ENCODE data around the gene GDPD5.

The GDPD5 gene

DNA sequence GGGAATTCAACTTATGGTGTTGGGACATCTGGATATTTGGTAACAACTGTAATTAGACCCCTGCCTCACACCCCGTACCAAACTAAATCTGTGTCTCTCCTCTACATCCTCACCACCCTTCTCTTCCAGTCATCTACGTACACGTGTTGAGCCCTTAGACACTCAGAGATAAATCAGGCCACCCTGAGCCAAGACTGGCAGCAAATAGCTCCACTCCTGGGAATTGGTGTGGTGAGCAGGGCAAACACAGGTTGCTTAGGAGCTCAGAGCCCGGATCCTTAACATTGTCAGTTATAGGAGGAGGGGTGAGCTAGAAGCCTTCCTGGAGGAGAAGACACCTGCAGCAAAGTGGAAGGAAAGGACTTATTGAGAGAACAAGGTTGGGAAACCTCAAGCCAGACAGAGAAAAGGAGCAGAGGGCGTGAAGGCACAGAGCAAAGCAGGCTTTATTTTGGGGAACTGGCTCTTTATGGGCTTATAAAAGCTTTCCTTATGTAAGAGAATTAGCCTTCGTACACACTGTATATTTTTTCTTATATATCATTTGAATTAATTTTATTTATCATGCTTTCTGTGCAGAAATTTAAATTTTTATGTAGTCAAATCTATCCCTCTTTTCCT, 55.8 kb downstream of the GDPD5 start:
- no peak for DNase-seq

DNA sequence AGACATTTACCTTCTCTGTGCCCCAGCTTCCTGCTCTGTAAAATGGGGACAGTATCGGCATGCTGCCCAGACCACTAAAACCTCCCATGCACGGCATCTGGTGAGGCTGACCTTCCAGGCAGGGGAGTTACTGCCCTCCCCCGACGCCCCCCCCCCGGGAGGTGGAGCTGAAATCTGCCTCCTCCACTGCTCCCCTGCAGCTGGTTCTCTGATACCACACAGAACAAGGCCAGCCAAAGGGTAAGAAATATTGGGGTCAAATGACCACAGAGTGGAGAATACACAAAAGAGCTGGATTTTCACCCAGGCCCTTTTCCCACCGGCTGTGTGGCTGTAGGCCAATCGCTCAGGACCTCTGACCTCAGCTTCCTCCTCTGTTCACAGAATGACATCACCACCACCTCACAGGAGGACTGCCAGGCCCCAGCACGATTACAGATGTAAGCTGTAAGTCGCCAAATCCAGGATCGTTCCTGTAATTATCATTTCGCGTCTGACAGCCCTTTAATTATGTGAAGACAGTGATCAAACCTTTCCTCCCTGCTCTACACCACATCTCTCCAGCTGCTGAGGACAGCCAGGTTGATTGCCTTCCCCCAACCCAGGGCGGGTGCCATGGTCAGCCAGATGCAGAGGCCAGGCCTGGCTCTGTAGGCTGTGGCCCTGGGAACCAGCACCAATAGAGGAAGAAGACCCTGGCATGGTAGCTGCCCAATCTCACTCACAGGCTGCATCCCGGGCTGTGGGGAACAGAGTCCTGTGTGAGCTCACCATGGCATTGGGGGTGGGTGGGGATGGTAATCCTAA, 57.0 kb downstream of the GDPD5 start:
- no peak for DNase-seq

DNA sequence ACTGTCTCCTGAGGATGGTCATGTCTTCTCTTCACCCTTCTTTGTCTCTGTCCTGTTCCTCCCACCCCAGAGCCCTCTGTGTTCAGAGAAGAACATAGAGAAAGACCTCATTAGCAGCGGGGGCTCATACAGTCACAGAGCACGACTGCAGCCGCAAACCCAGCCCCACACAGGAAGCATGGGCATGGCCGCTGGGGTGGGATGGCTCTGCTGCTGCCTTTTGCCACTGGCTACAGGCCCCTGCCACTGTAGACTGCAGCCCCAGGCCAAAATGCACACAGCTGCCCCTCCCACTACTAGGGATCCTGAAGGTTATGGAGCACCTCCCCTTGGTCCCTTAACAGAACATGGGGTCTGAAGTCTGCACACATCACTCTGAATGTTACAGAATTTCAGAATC, 57.9 kb downstream of the GDPD5 start:
- no peak for DNase-seq

DNA sequence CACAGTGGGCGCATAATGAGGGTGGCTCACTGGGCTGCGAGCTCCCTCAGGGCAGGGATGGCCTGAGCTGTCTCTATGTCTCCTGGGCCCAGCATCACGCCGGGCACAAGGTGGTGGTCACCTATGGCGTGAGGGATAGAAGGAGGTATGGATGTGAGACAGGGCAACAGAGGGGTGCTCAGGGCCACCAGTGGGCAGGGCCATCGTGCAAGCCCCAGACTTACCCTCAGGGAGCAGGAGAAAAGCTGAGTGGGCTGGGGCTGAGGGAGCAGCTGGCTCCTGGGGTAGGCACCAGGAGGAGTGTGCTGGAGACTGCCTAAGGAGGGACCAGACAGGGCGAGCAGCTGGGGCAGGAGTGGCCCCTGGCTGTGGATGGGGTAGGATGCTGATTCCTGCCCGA, 58.4 kb downstream of the GDPD5 start:
- no peak for DNase-seq

DNA sequence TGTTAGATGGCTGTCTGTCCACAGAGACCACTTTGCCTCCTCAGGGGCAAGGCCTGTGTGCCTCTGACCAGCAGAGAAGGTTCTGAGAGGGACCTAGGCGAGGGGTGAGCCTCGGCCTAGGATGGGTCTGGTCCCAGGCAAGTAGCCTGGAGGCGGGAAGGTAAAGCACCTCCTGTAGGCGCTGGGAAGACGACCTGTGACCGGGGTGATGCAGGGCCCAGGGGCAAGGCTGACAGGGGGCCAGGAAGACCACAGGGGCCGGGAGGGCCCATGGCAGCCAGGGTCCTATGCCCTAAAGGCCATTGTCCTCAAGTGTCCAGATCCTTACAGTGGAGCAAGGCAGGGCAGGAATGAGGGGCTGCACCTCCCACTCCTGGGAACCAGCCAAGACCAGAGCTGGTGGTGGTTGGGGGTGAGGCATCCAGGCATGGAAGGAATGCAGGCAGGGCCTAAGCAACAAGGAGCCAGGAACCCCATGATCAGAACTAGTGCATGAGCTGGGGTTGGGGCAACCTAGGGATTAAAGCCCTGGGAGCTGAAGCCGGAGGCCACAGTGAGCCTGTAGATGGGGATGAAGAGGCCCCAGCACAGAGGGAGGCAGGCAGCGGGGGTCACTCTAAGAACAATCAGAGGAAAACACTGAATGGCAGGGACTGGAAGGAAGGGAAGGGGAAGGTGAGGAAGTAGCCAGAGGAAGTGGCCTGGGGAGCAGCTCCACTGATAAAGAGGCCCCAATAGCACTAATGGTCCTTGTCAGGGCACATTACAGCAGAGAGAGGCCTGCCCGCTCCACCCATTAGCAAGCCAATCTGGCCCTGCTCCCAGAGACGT, 59.8 kb downstream of the GDPD5 start:
- DNase-seq, result no peak

DNA sequence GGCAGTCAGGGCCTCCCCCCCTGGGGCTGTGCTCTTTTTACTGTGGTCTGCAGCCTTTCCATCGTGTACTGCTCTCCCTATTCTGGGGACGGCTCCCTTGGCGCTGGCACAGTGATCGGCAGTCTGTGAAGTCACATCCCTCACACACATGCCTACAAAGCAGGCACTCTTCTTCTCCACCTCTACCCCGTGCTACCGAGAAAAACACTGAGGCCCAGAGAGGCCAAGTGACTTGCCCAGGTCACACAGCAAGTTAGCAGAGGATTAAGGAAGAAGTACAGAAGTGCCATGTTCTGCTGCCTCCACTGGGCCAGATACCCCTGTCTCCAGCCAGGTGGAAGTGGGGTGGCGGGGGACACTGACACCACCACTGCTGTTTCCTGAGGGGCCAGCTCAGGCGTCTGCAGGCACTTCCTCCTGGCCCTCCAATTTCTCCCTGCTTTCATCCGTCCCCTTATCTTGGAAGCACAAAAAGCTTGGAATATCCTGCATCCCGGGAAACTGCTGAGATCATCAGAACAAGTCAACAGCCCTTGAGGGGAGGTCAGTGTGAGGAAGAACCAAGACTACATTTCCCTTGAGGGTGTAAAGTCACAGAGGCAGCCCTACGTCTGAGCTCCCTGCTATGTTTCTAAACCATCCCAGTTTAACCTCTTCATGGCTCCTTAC, 62.5 kb downstream of the GDPD5 start:
- no peak for DNase-seq

DNA sequence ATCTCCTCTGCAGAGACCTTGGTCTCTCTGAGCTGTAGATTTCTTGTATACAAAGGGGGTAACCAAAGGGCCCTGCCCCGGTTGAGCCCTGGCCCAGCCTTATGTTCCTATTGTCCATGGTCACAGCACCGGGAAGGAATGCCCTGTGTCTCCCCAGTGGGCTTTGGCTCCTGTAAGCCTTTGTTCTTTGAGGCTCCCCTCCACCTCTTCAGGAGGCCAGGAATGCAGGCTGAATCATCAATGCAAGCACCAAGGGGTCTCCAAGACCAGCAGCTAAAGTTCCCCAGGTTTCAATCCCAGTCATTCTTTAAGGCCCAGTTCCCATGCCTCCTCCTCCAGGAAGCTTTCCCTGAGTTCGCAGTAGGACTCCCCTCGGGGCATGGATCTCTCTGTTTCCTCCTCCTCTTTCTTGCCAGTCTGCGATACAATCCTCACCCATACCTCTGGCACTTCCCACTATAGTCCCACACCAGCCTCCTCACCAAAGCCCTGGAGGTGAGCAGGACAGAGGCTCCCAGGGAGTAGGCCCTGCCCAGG, 63.6 kb downstream of the GDPD5 start:
- no peak for DNase-seq

DNA sequence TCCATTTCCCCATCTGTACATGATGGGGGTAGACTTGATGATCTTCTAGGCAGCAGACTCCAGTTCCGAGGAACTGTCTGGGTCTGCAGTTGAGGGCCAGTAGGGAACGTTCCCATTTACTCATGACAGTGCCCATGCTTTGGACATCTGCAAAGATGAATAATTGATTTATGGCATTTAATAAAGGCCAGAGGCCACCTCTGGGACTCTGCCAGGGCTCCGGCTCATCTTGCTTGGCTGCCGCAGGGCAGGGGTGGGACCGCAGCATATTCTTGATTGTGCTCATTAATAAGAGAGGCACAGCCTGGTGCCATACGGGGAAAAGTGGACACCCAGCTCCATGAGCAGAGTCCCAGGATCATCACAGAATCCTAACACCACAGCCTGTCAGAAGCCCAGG, 64.6 kb downstream of the GDPD5 start:
- DNase-seq, result no peak

DNA sequence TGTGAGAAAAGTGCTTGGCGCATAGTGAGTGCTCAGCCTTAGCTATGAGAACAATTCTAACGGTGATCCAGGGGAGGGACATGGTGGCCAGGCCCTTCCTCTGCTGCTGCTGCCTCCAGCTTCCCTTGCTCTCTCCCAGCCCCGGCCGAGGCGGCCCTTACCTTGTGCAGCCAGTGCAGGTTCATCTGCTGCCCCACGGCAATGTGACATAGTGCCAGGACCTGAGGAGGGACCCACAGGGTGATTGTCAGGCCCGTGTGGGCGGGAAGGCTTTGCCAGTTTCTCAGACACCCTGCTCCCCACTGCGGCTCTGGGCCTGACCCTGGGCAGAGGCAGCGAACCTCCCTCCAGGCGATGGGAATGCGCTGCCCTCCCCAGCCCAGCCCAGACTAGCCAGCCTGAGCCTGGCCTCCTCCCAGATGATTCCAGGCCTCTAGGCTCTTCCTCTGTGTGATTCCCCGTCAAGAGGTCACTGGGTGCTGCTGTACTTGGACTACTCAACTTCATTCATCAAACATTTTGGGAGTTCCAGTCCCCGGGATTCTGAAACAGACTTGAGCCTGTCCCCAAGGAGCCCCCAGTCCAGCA, 69.1 kb downstream of the GDPD5 start:
- DNase-seq, result no peak

DNA sequence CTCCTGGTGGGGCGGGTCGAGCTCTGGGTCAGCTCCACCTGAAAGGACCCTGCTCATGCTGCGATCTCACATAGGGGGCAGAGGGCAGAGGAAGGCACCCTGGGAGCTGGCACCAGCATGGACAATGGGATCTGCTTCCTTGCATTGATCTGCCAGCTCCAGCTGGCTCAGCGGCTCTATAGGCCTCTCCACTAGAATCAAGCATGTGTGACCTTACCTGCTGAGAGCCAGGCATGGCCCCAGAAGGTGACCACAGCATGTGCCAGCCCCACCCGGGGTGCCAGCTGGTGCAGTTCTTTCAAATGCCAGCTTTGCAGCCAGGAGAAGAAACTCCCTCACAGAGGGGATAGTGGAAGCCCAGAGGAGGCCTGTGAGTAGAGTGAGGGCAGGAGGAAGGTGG, 70.8 kb downstream of the GDPD5 start:
- DNase-seq, result no peak

DNA sequence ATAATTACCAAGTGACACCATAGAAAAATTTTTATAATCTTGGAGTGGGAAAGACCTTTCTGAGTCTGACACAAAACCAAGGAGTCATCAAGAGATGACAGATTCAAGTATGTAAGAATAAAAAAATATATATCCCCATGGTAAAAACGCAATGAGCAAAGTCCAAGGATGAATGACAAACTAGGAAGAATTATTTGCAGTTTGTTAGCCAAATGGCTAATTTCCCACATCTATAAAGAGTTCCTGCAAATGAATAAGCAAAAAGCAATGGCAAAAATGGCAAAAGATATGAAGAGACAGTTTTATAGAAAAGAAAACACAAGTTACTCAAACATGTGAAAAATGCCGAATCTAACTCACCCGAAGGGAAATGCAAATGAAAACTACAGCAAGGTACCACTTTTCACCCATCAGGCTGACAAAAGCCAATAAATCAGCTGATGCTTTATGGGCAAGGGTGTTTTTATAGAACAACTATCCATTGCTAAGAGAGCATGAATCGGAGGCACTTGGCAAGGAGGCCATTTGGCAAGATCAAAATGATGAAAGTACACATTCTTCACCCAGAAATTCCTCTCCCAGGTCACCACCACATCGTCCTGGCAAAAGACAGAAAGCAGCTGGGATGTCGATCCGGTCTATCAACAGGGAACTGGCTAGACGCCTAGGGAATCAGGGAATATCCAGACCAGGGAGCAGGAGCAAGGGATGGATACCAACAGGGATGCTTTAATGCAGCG, 71.7 kb downstream of the GDPD5 start:
- DNase-seq, result no peak

DNA sequence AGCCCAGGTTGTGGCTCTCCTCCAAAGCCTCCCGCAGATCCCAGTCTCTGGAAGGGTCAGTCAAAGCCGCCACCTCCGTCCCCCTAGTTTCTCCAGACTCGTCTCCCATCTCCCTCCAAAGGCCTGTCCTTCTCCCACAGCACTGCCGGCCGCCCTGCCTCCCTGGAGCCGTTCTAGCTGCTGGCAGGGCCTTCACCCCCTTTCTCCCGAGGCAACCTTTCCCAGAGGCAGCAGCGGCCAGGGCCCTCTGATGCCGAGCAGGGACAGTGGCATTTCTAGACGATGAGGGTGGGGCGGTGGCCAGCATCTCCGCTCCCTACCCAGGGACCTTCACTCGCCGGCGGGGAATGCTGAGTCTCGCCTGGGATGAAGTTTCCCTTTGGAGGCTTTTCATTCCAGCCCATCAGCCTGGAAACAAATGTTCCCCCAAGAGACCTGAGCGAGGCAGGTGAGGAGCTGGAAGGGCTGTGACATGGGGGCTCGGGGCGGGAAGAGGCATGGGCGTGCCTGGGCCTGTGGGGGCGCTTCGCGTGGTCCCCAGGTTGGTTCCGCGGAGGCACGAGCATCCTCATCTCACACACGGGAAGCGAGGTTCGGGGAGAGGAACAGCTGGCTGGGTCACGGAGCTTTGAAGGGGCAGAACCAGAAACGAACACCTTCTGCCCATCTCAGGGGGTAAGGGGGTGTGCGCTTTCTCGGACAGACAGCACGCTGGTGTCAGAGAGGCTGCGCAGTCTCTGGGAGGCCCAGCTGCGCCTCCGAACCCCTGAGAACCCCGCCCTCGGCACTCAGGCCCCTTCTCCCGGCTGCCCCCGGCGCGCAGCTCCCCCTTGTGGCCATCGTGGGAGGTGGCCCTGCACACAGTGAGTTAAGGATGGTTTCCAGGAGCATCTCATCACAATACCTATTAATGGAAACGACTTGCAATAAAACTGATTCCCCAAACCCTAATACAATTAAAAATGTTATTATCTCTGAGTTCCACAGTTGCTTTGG, 74.6 kb downstream of the GDPD5 start:
- DNase-seq, result no peak

DNA sequence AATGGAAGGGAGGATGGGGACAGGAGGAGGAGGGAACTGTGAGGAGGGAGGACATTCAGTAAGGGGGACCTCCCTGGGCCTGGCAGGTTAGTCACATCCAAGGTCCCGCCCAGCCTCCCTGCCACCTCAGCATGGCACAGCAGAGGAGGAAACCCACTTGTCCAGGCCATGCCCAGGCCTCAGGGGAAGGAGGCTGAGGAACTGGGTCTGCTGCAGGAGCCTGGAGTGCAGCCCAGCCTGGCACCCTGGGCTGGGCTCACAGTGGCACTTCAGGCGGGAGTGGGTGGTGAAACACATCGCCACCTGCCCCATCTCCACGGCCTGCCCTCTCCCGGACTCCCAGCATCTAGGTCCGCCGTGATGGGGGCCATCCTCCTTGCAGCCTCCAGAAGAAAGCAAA, 75.5 kb downstream of the GDPD5 start:
- no peak for DNase-seq

DNA sequence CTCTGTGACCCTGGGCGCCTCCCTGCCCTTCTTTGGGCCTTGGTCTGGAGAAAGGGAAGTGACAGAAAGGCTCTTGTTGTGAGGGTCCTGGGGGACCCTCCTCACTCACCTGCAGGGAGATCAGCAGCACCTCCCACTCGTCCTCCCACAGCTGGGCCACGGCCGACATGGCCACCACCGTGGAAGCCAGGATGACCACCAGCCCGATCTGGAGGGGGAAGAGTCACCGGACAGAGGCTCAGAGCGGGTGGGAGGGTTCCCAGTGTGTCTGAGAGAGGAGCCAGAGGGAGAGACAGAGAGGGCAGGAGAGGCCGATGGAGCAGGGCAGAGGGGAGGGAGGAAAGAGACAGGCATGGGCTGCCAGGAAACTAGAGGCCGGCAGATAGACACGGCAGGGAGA, 76.0 kb downstream of the GDPD5 start:
- no peak for DNase-seq

DNA sequence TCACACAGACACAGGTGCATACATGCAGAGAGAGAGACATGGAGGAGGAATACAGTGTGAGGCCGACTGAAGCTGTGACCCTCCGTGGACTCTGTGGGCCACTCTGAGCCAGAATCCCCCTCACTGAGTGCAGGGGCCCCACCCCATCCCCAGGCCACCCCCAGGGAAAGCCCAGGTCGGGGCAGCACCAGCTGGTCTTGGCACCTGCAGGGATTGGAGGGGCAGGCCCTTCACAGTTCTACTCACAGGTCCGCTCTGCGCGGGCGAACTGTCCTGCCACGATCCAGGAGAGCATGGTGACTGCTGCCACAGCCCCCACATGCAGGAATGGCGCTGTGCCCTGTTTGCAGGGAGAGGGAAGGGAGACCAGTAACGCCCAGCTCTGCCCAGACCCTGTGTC, 76.5 kb downstream of the GDPD5 start:
- no peak for DNase-seq

DNA sequence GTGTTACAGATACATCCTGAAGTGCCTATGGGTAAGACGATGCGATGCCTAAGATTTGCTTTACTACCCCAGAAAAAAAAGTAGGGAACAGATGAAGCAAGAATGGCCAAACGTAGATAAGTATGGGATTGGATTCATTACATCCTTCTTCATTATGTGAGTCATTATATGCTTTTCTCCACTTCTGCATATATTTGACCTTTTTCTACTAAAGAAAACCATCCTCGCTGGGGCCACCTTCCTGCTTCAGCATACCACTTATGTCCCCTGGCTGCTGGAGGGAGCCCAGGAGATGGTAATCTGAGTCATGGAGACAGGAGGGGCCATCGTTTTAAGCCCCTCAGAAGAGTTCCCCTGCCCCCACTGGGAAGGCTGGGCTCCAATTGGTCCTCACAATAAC, 78.3 kb downstream of the GDPD5 start:
- DNase-seq, result no peak

DNA sequence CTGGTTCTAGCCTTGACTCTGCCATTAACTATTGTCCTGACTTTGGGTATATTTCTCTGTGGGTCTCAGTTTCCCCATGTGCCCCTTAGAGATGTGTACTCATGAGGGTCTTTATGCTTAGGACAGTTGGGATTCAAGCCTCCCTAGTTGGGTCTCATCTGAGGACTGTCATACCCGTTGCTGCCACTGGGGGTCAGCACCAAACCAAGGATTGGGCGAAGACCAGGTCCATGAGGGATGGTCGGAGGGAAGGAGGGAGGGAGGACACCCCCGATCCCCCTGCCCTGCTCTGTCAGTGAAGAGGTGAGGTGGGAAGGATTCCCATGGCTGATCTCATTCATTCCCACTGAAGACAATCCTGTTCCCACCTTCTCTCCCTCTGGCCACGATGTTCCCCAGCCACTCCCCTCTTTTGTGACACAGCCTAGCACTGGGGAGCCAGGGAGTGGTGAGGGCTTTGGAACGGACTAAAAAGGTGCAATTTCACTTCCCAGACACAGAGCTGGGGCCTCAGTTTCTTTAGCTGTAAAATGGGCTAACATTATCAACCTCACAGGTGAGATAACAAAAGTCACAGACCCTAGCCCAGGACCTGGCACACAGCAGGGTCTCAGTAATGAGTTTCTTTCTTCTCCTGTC, 80.3 kb downstream of the GDPD5 start:
- no peak for DNase-seq

DNA sequence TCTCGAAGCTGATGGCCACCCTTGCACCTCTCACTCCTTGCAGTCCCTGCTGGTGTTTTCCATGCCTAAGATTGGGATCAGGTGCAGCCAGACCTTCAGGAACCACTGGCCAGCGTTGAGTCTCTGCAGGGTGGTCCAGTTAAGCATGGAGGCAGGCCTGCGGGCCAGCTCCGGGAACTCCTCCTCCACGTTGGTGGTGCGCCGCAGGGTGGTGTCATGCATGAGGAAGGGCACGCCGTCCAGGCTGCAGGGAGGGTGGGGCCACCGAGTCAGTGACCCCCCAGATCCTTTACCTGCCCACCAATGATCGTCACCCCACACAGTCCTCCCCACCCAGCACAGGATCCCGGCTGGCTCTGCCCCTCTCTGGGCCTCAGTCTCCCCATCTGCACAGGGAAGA, 82.7 kb downstream of the GDPD5 start:
- no peak for DNase-seq

DNA sequence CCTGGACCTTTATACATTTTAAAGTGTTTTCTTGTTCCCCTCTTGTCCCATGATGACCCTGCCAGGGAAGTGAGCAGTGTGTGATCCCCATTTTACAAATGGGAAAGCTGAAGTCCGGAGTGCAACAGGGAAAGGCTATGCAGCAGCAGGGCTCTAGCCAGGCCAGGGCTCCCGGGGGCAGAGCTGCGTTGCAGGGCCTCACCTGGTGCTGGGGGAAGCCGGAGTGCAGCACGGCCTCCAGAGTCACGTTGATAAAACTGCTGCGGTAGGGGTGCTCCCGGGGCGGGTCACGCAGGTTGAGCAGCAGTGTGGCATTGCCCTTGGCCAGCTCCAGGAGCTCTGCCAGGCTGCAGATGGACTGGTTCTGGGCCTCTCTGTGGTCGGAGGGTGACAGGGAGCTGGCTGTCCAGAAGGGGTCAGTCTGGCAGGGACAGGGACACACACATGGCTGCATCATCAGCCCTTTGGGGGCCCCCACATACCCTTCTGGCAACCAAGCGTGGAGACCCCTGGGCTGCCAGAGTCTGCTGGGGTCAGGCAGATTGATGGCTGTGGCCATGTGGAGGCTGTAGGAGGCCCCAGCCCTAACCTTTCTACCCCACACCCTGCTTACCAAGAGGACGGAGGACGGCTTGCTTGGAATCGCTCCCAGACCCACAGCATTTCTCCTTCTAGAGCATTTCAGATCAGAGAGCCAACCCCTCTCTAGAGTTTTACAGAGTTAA, 83.4 kb downstream of the GDPD5 start:
- DNase-seq, result no peak

DNA sequence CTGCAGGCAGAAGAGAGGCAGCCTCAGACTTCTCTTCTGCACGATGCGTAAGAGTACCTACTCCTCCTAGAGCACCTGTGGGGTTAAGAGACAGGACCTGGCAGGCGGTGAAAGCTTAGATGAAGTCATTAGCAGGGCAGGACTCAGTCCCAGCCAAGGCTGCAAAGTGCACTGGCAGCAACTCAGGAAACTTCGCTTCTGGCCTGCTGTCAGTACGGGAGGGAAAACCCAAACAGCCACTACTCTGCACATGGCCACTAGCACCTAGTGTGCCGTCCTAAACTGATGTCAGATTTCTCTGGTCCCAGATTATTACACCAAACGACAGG, 84.0 kb downstream of the GDPD5 start:
- no peak for DNase-seq

Data from NCI-H1694 treated with DMSO at 0.1 percent for 48 hours (cell line).